ENCODE results near the gene CDC42BPA.
A peak's percentile ranks its signal among the peaks of the same experiment; 100 is the strongest.
"Not testable (repeated sequence)": the region's sequence is repeated elsewhere in the genome, so short reads cannot be mapped to it uniquely, and the experiment has no call there.

Gene CDC42BPA

DNA sequence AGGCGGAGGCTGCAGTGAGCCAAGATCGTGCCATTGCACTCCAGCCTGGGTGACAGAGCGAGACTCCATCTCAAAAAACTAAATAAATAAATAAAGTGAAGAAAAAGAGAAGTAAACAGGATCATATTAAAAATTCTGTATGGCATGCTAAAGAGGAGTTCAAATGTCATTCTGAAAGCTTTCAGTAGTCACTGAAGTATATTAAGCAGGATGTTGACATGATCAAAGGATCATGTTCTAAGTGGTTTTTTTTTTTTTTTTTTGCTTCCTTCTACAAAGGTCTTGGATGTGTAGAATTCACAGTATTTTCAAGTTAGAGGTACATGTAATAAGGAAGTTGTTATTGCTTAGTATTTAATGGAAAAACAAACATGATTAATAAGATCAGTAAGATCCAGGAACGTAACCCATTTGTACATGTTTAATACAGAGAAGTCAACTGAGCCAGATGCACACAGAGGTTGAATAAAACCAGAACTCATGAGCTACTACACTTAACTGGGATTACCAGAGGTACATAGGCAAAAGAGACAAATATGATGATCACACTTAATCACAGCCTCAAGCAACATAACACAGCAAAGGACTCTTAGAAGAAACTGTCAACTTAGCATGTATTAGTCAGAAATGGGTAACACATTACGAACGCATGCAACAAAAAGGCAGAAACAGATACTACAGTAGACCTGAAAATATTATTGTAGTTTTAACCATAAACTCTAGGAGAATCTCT is 12.2 kb downstream of the CDC42BPA start:
- peak; percentile 48 for DNase-seq

DNA sequence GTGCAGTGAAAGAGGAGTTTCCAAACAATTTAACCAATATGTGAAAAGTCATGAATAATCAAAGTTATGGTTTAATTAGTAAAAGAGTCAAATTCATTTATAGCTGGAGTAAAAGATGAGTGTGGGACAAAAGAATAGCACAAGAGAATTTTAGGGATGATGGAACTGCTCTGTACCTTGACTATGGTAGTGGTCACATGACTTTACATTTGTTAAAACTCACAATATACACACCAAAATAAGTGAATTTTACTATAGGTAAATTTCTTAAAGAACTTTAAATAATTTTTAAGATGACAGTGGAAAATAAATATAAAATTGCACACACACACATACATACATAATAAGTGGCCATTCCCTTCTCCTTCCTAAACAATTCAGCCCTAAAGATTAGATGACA is 13.6 kb downstream of the CDC42BPA start:
- no peak for DNase-seq

DNA sequence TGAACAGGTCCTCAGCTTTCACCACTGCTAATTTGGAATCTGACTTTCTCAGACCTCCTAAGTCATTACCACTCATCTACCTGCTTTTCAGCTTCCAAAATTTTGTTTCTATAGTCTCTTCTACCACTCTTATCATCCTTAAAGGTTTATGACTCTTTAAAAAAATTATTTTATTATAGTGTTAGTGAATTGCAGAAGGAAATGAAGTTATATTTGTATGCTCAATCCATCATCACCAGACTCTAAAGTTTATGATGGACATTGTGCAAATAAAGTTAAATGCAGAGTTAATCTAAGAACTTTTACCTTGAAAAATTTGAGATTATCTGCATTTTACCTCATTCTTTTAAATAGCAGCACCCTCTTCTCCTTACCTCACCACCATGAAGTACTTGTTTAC is 14.6 kb downstream of the CDC42BPA start:
- no peak for DNase-seq

DNA sequence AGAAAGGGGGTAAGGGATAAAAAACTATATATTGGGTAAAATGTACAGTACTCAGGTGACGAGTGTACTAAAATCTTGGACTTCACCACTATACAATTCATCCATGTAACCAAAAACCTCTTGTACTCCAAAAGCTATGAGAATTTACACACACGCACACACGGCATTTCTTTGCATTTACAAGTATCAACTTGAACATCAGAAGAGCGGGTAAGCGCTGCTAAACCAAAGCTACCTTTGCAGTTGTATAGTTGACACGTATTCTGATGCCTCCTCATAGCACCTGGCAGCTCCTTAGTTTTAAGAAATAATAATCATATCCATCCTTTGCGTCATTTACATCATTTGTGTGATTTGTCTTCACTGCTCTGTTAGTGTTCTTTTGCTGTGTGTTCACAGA is 17.6 kb downstream of the CDC42BPA start:
- peak; percentile 16 for DNase-seq

DNA sequence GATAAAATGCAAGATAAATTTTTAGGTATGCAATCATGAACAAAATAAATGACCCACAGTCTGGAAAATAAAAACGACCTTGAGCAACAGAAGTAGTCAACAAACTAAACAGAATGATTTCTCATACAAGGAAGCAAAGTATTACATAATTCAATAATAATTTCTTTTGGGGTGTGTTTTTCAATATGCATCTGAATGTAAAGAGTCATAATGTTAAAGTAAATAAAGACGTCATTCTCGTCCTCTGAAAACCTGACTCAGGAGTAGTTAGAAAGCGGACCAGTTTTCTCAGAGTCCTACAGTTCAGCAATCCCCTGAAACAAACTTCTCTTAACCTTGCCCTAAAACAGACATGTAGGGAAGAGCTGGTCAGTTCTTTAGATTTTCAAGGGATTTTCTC is 18.6 kb downstream of the CDC42BPA start:
- DNase-seq = peak; percentile 62

DNA sequence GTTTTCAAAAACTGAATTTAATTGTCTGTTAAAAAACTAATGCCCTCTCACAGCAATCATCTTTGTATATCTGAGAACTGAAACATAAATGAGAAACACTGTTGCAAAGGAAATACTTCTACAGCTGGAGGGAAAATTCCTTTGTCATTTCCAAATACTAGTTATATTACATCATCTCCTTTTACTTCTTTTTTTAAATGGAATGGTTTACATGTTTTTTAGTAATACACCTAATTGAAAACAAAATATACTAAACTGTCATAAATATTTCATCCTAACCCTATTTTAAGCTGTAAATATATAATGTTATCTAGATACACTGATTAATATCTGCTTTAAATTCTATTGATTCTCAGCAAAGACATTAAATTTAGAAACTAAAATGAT is 19.1 kb downstream of the CDC42BPA start:
- DNase-seq = no peak

DNA sequence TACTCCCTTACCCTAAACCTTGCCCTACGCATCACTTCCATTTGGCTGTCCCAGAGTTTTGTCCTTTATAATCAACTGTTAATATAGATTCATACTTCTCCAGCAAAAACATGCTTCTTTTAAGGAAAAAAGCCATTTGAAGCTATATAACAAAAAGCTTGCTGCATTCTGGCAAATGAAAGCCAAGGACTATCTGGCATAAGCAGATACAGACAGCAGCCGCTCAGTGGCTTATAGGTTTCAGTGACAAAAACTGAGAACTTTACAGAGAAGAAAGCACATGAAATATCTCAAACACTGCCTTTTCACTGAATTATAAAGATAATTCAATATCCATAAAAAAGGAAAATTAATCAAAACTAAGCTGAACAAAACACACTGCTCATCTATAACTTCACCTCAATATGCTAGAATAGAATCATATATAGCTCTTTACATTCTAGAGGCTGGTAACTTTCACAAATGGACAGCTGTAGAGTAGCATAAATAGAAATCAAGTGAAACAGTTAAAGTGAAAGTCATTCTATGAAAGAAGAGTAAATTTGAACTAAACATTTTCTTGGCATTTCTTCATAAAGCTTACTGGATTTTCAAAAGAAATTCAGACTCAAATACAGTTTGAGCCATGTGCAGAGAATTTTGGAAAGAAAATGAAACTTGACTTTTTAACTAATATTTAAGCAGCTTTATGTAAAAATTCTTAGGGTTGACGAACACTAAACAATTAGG is 19.6 kb downstream of the CDC42BPA start:
- DNase-seq = no peak

DNA sequence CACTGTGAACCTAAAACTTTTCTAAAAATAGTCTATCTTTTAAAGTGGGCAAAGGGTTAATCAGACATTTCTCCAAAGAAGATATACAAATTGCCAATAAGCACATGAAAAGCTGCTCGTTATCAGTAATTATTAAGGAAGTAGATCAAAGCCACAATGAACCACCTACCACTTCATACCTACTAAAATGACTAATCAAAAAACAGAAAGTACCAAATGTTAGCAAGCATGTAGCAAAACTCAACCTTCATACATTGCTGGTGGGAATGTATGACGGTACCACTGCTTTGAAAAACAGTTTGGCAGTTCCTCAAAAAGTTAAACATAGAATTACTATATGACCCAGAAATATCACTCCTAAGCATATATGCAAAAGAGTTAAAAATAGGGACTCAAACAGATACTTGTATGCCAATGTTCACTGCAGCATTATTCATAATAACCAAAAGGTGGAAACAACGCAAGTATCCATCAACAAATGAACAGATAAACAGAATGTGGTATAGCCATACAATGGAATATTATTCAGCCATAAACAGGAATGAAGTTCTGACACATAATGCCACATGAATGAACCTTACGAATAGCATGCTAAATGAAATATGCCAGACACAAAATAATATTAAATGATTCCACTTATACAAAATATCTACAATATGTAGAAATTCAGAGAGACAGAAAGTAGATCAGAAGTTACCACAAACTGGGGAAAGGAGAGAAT is 21.1 kb downstream of the CDC42BPA start:
- DNase-seq = no peak

DNA sequence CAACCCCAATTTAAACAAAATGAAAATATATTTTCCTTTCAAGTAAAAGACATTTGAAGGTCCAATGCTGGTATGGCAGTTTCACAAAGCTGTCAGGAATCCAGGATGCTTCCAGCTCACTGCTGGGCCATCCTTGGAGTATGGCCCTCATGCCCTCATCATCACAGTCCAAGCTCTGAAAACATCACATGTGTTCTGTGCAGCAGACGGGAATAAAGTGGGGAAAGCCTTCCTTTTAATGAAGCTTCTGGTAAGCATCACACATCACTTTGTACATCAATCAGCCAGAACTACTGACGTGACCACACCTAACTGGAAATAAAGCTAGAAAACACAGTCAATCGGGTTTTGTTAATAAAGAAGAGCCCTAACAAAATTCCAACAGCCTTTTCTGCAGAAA is 22.7 kb downstream of the CDC42BPA start:
- no peak for DNase-seq

DNA sequence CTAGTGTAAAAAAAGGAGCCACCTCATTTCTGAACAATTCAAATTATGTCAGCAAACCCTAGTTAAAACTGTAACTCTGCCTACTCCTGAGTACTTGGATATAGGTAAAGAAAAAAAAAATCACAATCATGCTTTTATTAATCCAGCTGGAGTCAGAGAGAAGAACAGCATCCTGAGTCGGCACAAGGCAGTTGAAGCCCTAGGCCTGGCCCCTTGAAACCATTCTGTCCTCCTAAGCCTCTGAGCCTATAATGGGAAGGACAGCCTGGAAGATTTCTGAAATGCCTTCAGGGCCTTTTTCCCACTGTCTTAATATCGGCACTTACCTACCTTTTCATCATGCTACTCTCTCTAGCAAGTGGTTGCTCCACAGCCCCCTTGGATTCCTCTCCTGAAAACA is 32.5 kb downstream of the CDC42BPA start:
- no peak for DNase-seq

DNA sequence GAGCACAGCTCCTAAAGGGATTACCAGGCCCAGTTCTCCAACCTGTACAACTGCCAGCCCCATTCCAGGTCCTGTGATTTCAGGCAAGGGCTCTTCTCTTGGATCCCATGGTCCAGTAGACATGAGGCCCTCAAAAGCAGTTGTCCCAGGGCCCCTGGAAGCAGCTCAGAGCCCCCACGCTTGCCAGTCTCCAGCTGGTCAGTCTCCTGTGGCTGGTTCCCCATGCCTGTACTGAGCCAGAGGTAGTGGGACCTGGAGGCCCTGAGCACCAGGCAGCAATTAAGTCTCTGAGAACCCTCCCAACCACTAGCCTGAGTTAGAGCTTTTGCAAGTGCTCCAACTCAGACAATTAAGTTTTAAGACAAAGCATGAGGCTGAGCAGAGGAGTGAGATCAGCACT is 36.9 kb downstream of the CDC42BPA start:
- DNase-seq = no peak

DNA sequence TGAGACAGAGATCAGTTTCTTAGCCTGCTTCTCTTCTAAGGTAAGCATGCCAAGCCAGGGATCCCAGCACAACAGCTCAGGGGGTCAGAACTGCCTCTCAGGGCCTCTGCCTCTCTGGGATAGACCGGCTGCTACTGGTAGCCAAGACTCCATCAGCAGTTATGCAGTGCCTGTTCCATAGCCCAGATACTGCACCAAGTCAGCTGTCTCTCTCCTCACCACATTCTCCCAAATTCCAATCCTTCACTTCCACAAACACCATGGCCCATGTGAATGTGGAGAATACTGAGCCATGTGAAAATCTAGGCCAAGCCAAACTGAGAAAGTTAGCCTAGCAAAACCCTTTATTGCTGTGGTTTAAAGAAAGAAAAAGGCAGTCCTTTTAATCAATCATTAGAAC is 37.5 kb downstream of the CDC42BPA start:
- DNase-seq = no peak

DNA sequence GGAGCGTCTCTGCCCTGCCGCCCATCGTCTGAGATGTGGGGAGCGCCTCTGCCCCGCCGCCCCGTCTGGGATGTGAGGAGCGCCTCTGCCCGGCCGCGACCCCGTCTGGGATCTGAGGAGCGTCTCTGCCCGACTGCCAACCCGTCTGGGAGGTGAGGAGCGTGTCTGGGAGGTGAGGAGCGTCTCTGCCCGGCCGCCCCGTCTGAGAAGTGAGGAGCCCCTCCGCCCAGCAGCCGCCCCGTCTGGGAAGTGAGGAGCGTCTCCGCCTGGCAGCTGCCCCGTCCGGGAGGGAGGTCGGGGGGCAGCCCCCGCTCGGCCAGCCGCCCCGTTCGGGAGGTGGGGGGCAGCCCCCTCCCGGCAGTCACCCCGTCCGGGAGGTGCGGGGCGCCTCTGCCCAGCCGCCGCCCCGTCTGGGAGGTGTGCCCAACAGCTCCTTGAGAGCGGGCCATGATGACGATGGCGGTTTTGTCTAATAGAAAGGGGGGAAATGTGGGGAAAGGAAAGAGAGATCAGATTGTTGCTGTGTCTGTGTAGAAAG is 42.1 kb downstream of the CDC42BPA start:
- DNase-seq = not testable (repeated sequence)

DNA sequence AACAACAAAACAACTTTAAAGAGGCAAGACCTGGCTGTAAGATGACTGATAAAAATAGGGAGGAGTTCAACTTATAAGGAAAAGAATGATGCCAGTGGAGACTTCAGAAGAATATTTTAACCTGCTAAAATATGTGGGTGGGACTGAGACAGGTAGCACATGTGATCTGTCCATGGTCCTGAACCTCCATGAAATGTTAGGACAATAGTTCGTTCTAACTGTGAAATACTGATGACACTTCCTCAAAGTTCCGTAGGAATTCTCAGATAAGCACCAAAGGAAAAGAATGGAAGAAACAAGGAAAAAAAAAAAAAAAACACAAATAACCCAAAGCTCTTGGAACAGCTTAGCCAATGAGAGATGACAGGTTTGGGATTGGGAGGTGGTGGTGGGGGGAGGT is 44.7 kb downstream of the CDC42BPA start:
- DNase-seq = peak; percentile 37

DNA sequence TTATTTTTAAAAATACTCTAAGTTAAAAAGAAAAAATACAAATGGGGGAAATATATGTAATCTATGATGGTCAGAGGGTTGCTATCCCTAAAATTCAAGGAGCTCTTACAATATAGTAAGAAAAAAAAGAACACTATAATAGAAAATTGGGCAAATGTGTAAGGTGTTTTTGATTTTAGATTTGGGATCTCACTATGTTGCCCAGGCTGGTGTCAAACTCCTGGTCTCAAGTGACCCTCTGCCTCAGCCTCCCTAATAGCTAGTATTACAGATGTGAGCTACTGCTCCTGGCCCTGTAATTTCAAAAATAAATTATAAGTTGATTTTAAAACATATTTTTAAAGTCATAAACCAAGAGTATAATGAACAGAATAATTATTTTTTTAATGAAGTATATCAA is 45.9 kb downstream of the CDC42BPA start:
- DNase-seq = no peak

DNA sequence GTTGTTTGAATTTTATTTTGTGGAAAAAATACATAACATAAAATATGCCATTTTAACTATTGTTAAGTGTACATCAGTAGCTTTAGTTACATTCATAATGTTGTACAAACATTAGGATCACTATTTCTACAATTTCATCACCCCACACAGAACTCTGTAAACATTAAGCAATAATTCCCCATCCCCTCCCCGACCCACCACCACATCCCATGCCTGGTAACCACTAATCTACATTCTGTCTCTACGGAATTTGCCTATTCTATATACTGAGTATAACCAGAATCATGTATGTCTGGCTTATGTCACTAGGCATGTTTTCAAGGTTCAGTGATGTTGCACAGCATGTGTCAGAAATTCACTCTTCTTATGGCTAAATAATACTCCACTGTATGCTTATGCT is 47.7 kb downstream of the CDC42BPA start:
- DNase-seq = no peak

DNA sequence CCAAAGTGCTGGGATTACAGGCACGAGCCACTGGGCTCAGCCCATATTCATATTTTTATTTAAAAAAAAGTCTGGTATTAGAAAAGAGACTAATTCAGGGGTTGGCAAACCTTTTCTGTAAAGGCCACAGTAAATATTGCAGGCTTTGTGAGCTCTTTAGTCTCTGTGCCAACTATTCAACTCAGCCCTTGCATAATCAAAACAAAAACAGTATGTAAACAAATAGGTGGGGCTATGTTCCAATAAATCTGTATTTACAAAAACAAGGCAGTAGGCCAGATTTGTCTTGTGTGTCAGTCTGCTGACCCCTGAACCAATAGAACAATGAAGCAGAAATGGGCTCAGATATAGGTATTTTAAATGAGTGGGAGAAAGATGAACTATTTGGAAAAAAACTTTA is 49.3 kb downstream of the CDC42BPA start:
- no peak for DNase-seq

DNA sequence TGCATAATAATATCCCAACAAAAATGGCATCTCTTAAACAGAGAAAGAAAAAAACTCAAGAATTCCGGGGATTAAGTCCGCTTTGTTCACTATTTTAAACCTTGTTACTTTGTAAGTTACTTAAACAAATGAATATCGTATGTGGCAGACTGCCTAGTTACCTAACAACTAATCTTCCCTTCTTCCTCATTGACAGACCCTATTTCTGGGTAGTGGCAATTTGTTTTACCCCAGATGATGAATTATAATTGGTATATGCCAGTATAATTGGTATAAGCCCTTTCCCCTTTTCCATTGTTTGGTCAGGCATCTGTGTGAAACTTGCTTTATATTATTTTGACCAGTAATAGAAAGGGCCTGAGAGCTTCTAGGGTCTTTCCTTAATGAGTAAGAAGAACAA is 52.4 kb downstream of the CDC42BPA start:
- DNase-seq = no peak

DNA sequence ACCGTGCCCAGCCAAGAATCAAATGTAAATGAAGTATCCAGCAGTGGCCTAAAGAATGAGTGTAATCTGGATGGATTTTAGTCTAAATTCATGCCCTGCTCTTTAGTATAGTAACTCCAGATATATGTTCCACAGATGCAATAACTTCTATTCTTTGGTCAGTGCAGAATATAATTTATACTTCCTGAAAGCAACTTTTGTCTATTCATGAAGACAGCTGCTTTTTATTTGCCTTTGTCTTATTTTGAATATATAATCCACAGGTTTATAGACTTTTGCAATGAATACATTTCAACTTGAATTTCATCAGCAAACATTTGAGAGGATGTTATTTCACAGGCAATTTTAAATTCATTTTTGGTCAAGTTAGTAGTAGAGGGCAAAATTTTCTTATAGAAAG is 54.4 kb downstream of the CDC42BPA start:
- DNase-seq = no peak

DNA sequence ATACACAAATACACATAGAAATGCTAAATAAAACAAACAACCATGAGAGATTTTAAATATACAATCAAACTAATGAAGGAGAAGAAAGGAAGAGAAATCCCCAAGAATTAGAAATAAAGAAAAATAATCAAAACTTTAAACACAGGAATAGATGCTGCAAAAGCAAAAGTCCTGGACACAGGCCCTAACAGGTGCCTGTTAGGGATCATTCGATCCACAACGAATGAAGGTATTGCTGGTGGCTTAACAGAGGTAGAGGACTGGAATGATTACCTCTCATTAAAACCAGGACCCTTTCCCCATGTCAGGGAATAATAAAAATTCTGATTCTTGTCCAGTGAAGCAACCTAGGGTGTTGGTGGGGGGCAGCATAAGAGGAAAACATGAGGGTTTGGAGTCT is 56.8 kb downstream of the CDC42BPA start:
- no peak for DNase-seq

DNA sequence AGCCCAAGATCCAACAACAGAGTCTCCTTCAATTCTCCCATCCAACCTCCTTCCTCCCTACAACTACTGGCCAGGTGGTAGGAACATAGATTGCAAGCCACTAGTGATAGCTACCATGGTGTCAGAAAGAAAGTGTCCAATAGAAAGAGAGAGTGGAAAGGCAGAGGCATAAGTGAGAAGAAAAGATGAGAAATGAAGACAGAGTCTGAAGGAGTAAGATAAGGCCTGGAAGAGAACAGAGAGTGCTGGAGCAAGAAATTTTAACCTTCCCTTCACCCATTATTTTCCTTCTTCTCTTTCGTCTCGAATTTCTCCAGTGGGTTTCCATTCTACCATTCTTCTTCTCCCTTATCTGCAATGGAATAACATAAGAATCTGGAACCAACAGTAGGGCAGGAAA is 57.9 kb downstream of the CDC42BPA start:
- no peak for DNase-seq

DNA sequence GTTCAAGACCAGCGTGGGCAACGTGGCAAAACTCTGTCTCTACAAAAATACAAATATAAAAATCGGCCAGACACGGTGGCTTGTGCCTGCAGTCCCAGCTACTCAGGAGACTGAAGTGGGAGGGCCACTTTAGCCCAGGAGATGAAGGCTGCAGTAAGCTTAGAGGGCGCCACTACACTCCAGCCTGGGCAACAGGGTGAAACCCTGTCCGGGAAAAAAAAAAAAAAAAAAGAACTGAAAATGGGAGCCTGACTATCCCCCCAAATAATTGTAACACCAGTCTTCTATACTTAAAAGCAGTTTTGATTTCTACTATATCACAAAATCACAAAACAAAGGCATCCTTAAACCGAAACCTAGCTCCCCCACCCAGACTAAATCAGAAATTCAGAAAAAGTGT is 60.3 kb downstream of the CDC42BPA start:
- DNase-seq = peak; percentile 11

DNA sequence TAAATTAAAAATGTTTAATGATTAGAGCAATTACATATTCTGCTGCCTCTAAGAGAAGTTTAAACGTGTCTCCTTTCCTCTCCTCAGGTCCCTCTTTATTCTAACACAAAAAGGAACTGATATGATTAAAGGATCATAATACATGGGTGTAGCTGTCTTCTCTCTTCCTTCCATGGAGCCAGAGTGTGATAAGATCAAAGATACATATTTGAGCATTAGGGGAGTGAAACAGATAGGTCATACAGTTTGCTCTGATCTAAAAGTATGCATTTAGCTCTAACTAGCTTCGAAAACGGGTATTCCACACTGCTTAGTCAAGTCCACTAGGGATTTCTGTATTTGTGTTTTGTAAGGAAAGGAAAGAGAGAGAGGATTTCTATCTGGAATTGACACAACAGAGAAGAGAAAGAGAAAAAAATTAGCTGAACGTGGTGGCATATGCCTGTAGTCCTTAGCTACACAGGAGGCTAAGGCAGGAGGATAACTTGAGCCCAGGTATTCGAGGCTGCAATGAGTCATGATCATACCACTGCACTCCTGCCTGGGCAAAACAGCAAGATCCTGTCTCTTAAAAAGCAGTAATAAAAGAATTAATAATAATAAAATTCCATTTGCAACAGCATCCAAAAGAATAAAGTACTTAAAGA is 63.1 kb downstream of the CDC42BPA start:
- no peak for DNase-seq
